ENCODE results near the gene TGM3.

- no peak for TF ChIP-seq CTCF (conservative IDR thresholded peaks at IDR 0.05 in 1 of 2, IDR thresholded peaks at IDR 0.05 in 1 of 2; ENCODE audit: low read depth in 1 of 2, low read length in 2 of 2)
- no peak for TF ChIP-seq EZH2 (IDR thresholded peaks at IDR 0.05; ENCODE audit: low read length, missing control alignments)
Measured at GRCh38 chr20:2335096-2335870, 39.5 kb downstream of the TGM3 start.
